Mammary epithelial cell (primary cell): ENCODE results near the gene C15orf61.

Experiments used
- CTCF ChIP-seq, 2 donors: IDR thresholded peaks in 1 of 2; conservative IDR thresholded peaks in 1 of 2; 2 replicates each; pipeline ENCODE4 v1.5.1; 2011 to 2012; ENCODE audit warnings: inconsistent platforms in 2 of 2, low read length in 2 of 2, mild to moderate bottlenecking in 2 of 2, control low read depth in 1 of 2, low read depth in 1 of 2; ENCODE audit not compliant: insufficient read depth in 1 of 2; ENCODE audit errors: extremely low read depth in 1 of 2
- EZH2 ChIP-seq: IDR thresholded peaks from 2 replicates; pipeline ENCODE4 v1.6.1; 2012; ENCODE audit warnings: low read length, inconsistent platforms, borderline replicate concordance

GRCh38 chr15:67510597-67511190 lies 10.2 kb upstream of the C15orf61 start:
- TF ChIP-seq CTCF (conservative IDR thresholded peaks at IDR 0.05 in 1 of 2, IDR thresholded peaks at IDR 0.05 in 1 of 2; ENCODE audit: extremely low read depth in 1 of 2, insufficient read depth in 1 of 2, low read depth in 1 of 2, low read length in 2 of 2) (no peak), EZH2 (no peak)
